Inflammatory macrophage (primary cell): ENCODE results near the gene IFNA2.
"Not testable (repeated sequence)": the region's sequence is repeated elsewhere in the genome, so short reads cannot be mapped to it uniquely, and the experiment has no call there.

ENCODE experiments used
- DNase-seq, 2 donors: peaks; one replicate each; pipeline ENCODE4 v3.0.0-alpha.2; 2020 to 2022
- total RNA-seq, 18 experiments: gene quantifications; one replicate each; lab custom pipeline; 2026; ENCODE audit warnings: mixed read lengths in 6 of 18, inconsistent platforms in 2 of 18; lab: John Stamatoyannopoulos, UW

Gene IFNA2
- total RNA-seq = 0 to 0.03 (median 0) reads per million in 18 experiments

DNA sequence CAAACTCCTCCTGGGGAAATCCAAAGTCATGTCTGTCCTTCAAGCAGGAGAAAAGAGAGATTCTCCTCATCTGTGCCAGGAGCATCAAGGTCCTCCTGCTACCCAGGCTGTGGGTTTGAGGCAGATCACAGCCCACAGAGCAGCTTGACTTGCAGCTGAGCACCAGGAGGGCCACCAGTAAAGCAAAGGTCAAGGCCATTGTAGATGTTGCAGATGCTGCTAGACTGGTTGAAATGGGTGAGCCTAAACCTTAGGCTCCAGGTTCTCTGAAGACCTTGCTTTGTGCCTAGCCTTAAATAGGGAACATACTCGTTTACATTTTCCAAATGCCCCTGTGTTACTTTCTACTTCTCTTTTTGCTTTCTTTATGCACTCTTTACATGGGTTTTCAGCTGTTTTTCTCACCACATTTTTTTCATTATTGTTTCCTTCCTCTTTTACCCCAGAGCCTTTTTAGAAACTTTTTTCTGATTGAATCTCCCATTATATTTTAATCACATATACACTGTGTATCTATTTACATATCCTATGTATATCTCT lies at the start of gene IFNA2:
IFNA2 (minus strand) TSS at position 268 of the 540 bp plus-strand sequence; CDS start at position 199, 69 bp downstream.
- peak in 1 of 2 donors; percentile 32 for DNase-seq

- not testable (repeated sequence) for DNase-seq
Observed at GRCh38 chr9:21435015-21435383, 49.8 kb upstream of the IFNA2 start.

DNA sequence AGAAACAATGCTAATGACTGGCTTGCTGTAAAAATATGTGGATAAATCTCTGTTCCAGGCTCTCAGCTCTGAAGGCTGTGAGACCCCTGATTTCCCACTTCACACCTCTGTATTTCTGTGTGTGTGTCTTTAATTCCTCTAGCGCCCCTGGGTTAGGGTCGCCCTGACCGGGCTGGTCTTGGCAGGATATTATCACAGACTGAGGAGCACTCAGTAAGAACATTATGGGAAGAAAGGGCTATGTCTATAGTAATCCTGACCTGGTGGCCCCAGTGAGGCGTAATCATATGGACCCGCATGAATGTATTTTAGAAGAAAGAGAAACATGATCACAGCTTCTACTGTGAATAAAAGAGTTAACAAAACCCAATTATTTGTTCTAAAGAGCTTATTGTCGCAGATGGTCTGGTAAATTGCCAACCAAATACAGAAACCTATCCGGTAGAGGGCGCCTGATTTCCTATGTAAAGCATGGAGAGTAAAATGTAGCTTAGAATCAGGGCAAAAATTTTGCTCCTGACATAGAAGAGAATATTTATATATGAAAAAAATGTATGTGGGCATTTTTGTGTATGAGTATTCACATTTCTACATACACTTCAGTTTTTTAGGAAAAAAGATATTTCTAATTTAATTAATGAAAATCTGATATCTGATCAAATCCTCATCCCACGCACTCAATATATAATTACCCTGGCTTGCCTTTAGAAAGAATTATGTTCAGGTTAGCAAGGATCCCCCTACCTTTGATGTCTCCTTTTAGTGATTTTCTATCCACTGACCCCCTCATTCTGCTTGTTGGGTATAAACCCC lies 49.2 kb upstream of the IFNA2 start:
- DNase-seq = peak; percentile 51 to 62

DNA sequence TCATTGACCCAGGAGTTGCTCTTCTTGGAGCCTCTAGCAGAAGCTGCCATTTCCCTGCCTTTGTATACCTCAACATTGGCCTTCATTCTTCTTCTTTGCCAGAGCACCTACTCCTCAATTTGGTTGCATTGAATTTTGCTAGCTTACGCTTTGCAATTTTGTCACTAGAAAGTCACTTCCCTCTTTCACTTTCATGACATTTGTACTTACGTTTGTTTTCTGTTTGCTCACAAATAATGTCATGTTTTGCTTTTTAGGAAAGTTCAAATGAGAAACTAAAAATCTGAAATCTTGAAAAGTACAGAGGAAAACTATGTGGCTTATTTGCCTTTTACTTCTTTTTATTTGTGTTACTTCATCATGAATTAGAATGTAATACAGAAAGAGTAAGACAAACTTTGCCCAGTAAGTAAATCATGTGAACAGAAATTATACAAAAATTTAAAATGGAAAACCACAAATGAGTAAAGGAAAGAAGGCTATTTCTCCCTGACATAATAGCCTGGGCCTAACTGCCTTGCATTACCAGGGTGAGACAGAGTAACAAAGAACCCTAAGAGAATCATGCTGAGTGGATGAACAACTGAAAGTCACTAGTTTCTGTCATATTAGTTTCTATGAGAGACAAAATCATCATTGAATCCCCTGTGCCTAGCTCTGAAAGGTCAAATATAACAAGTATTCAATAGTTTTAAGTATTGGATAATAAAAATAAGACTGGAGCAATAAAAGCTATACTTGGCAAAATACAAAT lies 47.7 kb upstream of the IFNA2 start:
- DNase-seq = peak; percentile 15 to 27

DNA sequence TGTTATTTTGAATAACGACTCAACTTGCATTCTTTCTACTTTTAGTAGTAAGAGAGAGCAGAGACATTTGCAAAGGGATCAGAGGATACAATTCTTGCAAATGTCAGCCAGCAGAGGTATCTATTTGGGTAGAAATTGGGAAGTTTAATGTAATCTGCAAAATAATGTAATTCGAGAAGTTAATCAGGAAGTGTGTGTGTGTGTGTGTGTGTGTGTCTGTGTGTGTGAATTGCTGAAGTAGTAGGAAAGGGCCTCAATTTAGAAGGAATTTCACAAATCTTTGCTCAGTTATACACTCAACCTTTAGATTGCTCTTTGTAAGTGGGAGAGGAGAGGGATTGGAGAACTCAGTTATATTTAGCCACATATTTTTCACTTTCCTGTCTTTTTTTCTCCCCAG lies 44.0 kb upstream of the IFNA2 start:
- peak; percentile 36 to 48 for DNase-seq

- no peak for DNase-seq
Observed at GRCh38 chr9:21428235-21428634, 43.0 kb upstream of the IFNA2 start.

GRCh38 chr9:21415493-21416267 lies 30.5 kb upstream of the IFNA2 start:
- no peak for DNase-seq

DNA sequence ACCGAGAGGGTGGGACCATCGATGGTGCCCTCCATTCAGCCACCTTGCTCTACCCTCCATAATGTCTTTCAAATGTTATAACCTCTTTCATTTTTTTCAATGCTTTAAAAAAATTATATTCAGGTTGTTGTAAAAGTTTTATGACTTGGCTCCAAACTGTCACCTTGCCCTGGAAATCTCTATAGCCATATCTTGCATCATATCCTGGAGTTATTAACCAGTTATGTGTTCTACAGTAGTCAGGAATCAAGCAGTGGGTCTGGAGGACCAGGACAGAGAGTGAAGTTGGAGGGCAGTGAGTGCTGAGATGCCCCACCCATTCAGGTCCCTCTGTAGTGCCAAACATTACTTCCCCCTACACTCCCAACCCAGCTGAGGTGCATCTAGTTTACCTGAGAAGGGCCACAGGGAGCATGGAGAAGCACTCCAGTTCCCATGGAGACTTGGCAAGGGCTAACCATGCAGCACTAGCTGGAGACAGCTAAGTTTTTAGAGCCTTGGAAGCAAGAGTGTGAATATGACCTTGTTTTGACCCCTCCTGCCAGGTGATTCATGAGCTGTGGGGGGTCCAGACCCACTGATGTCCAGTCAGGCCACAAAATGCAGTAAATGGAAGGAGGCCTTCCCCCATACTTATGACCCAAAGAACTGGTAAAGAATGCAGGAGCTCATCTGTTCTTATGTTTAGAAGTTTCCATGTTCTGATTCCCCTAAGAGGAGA lies 29.2 kb upstream of the IFNA2 start:
- DNase-seq = no peak

- DNase-seq = peak; percentile 20 to 24
Observed at GRCh38 chr9:21413624-21414023, 28.4 kb upstream of the IFNA2 start.

DNA sequence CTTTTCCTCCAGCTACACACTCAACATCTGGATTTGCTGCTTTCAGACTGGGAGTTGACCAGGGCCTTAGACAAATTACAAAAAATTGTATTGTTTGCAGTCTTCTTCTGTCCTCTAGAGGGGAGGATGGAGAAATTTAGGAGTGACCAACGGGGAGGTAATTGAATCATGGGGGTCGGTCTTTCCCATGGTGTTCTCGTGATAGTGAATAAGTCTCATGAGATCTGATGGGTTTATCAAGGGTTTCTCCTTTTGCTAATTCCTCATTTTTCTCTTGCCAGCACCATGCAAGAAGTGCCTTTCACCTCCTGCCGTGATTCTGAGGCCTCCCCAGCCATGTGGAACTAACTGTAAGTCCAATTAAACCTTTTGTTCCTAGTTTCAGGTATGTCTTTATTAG lies 28.0 kb upstream of the IFNA2 start:
- DNase-seq = peak; percentile 54 to 57

- DNase-seq = no peak
Observed at GRCh38 chr9:21412107-21412506, 26.9 kb upstream of the IFNA2 start.

GRCh38 chr9:21408817-21409216 lies 23.6 kb upstream of the IFNA2 start, which contains the start of gene IFNA8:
TSS of gene IFNA8 (plus strand) at chr9:21409117. CDS start at chr9:21409177, 60 bp downstream.
- DNase-seq = no peak

- no peak for DNase-seq
Observed at GRCh38 chr9:21404146-21404545, 18.9 kb upstream of the IFNA2 start.

DNA sequence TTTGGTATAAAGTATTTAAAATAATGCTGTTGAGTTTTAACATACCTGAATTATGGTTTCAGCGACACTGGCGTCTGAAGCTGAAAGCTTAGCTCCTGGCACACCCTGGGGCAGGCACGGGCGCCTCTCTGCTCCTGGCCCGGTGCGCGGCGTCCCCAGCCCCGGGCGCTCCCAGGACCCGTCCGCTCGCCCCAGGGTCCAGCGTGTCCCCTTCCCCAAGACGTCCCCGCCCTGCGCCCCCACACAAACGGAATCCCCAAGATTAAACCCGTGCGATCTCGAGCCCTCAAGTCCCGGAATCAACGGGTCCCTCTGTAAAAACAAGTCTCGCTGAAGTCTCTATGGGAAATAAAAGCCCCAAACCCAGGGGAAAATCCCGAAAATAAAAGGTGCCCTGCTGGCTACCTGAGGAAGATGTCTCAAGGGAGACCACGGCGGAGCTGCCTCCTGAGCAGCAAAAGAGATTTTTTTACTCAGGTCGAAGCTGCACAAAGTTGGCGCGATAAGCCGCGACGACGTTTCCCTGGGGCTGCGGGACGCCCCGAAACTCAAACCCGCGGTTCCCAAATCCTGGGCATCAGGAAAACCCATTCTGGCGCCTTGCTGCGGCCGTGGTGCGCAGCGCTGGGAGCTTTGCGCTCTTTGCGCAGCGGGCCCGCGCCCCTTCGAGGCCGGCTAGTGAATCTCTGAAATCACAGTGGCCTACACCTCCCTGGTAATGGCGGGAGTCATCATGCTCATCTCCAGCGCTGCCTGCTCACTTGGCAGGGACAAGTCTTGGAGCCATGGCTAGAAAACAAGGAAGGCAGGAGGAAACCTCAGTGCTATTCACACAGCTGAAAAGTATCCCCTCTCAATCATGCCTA lies 17.4 kb upstream of the IFNA2 start:
- DNase-seq = no peak

DNA sequence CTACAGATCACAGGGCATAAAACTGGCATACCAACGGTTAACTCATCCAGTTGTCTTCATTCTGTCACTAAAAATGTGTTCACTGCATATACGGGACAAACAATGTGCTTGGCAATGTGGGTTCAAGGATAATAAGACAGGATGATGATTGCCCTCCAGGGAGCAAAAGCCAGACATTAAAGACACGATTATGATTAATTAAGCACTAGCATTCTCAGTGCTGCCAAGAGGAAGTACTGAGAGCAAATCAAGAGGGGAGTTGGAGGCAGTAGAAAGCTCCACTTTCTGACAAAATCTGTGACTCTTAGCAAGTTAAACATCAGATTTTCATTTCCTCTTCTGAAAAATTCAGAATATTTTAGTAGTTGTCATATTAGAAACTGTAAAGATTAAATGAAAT lies 14.8 kb upstream of the IFNA2 start:
- DNase-seq = peak in 1 of 2 donors; percentile 21

DNA sequence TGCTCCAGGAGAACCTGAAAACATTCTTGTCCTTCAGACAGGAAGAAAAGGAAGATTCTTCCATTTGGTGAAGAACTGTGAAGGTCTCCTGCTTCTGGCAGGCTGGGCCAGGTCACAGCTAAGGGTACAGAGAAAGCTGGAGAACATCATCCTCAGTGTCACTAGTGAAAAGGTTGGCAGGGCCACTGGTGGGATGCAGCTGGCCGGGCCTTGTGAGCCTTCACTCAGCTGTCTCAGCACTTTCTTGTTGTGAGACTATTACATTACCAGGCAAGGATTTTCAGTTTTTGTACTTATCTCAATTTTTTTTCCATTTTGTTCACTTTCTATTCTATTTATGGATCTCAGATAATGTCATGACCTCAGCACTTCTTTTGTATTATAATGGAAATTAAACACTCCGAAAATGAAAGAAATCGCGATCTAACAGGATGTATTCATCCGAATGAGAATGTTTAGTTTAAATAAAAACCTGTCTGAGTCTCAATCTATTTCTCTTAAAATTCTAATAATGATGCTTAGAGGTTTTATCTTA lies 13.8 kb upstream of the IFNA2 start:
- DNase-seq = no peak

DNA sequence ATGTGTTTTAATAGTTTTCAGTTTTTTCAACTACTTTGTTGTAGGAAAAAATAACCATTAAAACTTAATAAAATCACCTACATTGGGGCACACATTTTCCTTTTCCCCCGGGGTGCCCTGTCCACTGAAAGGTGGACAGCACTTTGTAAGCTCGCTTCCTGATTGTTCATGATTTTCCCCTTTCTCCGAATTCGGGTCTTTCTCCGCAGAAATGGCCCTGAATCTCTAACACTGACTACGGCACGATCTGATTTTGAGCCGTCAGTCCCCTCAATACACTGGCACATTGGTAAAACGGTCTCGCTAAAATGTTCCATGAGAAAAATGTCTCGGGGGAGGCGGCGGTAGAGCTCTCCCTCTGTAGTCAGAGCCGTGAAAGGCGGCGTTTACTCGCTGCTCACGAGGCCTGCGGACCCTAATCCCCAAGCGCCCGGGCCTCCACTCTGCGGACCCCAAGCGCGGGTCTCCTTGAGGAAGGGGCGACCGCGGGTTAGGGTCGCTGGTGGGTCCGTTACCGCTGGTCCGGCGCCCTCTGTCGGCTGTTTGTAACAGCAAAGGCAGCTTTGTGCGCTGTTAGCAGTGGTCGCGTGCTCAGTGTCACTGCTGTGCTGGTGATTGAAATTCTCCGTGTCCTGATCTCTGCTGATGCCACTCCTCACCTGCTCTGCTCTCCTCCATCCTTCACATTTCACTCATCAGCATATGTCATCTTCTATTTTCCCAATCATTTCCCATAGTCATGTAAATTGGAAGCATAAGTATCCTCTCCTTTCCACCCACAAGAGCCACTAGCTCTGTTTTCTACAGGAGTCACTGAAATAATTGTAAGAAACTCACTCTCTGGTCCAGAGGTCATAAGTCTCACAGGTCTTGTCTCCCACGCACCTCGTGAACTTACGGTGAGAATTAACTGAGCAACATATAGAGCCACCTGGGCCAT lies 10.8 kb upstream of the IFNA2 start:
- no peak for DNase-seq

DNA sequence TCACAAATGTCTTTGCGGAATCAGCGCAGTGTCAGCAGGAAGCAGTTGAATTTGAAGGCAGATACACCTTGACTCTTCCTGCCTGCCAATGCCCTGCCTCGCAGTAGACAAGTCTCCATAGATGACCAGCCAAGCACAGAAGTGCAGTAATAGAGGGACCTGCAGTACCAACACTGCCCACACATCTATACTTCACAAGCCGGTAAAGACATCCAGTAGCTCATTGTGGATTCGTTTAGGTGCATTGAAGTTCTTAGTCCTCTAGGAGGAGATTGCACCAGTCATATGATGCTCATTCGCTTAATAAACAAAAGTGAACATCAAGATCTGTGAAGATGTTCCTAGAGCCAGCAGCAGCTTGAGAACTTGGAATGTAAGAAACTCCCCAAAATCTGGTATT lies 7.1 kb upstream of the IFNA2 start:
- peak in 1 of 2 donors; percentile 11 for DNase-seq

DNA sequence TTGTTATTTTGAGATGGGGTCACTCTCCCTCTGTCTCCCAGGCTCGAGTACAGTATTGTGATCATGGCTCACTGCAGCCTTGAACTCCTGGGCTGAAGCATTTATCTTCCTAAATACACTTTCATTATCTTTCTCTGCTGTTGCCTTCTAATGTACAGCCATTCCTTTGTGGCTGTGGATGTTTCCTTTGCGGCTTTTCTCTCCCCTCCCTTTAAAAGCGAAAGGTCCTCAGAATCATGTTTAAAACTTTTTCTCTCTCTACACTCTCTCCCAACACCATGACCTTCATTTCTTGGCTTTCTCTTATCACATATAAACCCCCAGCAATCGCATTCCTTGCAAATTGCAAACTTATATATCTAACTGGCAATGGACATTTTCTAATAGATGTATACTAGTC lies 1.6 kb downstream of the IFNA2 start:
- no peak for DNase-seq
